Measurements from ENCODE around the gene ACTR10. TPM values are rescaled to one million over a fixed set of nuclear protein-coding genes. Genes with fewer than 3 reads are reported as not detected.

Gene ACTR10
- total and polyA plus RNA-seq, 2 of the 8 experiments (the other 6 are each of a cell fraction or from before 2014, with no cell fraction given), result 15.4 to 34.6 TPM

DNA sequence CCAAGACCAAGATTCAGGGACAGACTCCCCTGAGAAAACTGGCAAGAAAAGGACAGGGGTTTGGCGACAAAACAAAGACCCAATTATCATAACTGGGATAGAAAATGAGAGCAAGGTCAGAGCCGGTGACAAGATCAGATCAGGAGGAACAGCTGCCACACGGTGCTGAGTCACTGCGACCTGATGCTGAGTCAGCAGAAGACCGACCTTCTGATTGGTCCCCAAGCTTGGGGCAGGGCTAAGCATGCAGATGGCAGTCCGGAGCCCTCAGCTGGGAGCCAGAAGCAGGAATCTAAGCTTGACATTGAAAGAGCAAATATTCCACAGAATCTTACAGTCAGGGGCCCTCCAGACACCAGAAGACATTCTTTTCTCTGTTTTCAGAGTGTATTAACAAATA, 28.9 kb upstream of the ACTR10 start (continued):
- TF ChIP-seq SP4 (IDR thresholded peaks at IDR 0.05; ENCODE audit: low read length), result no peak
- TF ChIP-seq, protein P1, sequence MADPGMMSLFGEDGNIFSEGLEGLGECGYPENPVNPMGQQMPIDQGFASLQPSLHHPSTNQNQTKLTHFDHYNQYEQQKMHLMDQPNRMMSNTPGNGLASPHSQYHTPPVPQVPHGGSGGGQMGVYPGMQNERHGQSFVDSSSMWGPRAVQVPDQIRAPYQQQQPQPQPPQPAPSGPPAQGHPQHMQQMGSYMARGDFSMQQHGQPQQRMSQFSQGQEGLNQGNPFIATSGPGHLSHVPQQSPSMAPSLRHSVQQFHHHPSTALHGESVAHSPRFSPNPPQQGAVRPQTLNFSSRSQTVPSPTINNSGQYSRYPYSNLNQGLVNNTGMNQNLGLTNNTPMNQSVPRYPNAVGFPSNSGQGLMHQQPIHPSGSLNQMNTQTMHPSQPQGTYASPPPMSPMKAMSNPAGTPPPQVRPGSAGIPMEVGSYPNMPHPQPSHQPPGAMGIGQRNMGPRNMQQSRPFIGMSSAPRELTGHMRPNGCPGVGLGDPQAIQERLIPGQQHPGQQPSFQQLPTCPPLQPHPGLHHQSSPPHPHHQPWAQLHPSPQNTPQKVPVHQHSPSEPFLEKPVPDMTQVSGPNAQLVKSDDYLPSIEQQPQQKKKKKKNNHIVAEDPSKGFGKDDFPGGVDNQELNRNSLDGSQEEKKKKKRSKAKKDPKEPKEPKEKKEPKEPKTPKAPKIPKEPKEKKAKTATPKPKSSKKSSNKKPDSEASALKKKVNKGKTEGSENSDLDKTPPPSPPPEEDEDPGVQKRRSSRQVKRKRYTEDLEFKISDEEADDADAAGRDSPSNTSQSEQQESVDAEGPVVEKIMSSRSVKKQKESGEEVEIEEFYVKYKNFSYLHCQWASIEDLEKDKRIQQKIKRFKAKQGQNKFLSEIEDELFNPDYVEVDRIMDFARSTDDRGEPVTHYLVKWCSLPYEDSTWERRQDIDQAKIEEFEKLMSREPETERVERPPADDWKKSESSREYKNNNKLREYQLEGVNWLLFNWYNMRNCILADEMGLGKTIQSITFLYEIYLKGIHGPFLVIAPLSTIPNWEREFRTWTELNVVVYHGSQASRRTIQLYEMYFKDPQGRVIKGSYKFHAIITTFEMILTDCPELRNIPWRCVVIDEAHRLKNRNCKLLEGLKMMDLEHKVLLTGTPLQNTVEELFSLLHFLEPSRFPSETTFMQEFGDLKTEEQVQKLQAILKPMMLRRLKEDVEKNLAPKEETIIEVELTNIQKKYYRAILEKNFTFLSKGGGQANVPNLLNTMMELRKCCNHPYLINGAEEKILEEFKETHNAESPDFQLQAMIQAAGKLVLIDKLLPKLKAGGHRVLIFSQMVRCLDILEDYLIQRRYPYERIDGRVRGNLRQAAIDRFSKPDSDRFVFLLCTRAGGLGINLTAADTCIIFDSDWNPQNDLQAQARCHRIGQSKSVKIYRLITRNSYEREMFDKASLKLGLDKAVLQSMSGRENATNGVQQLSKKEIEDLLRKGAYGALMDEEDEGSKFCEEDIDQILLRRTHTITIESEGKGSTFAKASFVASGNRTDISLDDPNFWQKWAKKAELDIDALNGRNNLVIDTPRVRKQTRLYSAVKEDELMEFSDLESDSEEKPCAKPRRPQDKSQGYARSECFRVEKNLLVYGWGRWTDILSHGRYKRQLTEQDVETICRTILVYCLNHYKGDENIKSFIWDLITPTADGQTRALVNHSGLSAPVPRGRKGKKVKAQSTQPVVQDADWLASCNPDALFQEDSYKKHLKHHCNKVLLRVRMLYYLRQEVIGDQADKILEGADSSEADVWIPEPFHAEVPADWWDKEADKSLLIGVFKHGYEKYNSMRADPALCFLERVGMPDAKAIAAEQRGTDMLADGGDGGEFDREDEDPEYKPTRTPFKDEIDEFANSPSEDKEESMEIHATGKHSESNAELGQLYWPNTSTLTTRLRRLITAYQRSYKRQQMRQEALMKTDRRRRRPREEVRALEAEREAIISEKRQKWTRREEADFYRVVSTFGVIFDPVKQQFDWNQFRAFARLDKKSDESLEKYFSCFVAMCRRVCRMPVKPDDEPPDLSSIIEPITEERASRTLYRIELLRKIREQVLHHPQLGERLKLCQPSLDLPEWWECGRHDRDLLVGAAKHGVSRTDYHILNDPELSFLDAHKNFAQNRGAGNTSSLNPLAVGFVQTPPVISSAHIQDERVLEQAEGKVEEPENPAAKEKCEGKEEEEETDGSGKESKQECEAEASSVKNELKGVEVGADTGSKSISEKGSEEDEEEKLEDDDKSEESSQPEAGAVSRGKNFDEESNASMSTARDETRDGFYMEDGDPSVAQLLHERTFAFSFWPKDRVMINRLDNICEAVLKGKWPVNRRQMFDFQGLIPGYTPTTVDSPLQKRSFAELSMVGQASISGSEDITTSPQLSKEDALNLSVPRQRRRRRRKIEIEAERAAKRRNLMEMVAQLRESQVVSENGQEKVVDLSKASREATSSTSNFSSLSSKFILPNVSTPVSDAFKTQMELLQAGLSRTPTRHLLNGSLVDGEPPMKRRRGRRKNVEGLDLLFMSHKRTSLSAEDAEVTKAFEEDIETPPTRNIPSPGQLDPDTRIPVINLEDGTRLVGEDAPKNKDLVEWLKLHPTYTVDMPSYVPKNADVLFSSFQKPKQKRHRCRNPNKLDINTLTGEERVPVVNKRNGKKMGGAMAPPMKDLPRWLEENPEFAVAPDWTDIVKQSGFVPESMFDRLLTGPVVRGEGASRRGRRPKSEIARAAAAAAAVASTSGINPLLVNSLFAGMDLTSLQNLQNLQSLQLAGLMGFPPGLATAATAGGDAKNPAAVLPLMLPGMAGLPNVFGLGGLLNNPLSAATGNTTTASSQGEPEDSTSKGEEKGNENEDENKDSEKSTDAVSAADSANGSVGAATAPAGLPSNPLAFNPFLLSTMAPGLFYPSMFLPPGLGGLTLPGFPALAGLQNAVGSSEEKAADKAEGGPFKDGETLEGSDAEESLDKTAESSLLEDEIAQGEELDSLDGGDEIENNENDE (IDR thresholded peaks at IDR 0.05; ENCODE audit: insufficient replicate concordance, low read length), result no peak
- TF ChIP-seq, protein P2, sequence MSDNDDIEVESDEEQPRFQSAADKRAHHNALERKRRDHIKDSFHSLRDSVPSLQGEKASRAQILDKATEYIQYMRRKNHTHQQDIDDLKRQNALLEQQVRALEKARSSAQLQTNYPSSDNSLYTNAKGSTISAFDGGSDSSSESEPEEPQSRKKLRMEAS (IDR thresholded peaks at IDR 0.05), result no peak
- TF ChIP-seq KDM4A (IDR thresholded peaks at IDR 0.05; ENCODE audit: low read depth, low read length, severe bottlenecking), result no peak
- TF ChIP-seq NRF1 (IDR thresholded peaks at IDR 0.05; ENCODE audit: low read depth, low read length), result no peak
- no peak for TF ChIP-seq PHF8 (conservative IDR thresholded peaks at IDR 0.05; ENCODE audit: low read depth, low read length)
- no peak for TF ChIP-seq RNF2 (IDR thresholded peaks at IDR 0.05; ENCODE audit: borderline replicate concordance, low read depth, low read length, missing control alignments, poor library complexity, severe bottlenecking)
- TF ChIP-seq CHD1 (IDR thresholded peaks at IDR 0.05; ENCODE audit: low read depth, low read length), result no peak
- TF ChIP-seq HDAC2 (IDR thresholded peaks at IDR 0.05; ENCODE audit: borderline replicate concordance in 1 of 2, low read depth in 2 of 2, low read length in 2 of 2), result no peak
- peak; percentile 100 for TF ChIP-seq BACH1 (IDR thresholded peaks at IDR 0.05; ENCODE audit: low read length)
- no peak for TF ChIP-seq BCL11A (IDR thresholded peaks at IDR 0.05; ENCODE audit: low read depth in 2 of 2, low read length in 2 of 2)
